GM12878 (cell line): Measurements from ENCODE around the gene HYCC1. TPM values are rescaled to one million over a fixed set of nuclear protein-coding genes. Genes with fewer than 3 reads are reported as not detected.
A peak's percentile ranks its signal among the peaks of the same experiment; 100 is the strongest.

Experiments
- CUX1 ChIP-seq: IDR thresholded peaks from 2 replicates; pipeline ENCODE4 v1.6.1; 2012; ENCODE audit warnings: improper control_type of control experiment, low read depth, low read length; ENCODE audit not compliant: insufficient replicate concordance
- DPF2 ChIP-seq: fragments of 450-650 bp; IDR thresholded peaks from 2 replicates; pipeline ENCODE4 v1.6.1; 2017; ENCODE audit warnings: mild to moderate bottlenecking
- HDGF ChIP-seq: fragments of 450-650 bp; IDR thresholded peaks from 2 replicates; pipeline ENCODE4 v1.6.1; 2016; ENCODE audit warnings: antibody characterized with exemption
- IKZF2 ChIP-seq, 2 experiments: fragments of 450-650 bp; IDR thresholded peaks; 2 replicates each; pipeline ENCODE4 v1.6.1; 2017; ENCODE audit warnings: mild to moderate bottlenecking in 2 of 2, moderate library complexity in 2 of 2
- IRF5 ChIP-seq: fragments of 450-650 bp; IDR thresholded peaks from 2 replicates; pipeline ENCODE4 v1.6.1; 2017; ENCODE audit warnings: borderline replicate concordance
- NFIC ChIP-seq: IDR thresholded peaks from 2 replicates; pipeline ENCODE4 v1.6.1; 2012; ENCODE audit warnings: low read depth, mild to moderate bottlenecking, inconsistent platforms, low read length, moderate library complexity
- NFYA ChIP-seq: IDR thresholded peaks from 2 replicates; pipeline ENCODE4 v1.6.1; 2011; ENCODE audit warnings: low read depth, mild to moderate bottlenecking, low read length, improper control_type of control experiment, borderline replicate concordance
- NKRF ChIP-seq: fragments of 450-650 bp; conservative IDR thresholded peaks from 2 replicates; pipeline ENCODE4 v1.6.1; 2017; ENCODE audit warnings: mild to moderate bottlenecking, moderate library complexity
- NRF1 ChIP-seq: conservative IDR thresholded peaks from 2 replicates; pipeline ENCODE4 v1.6.1; 2011; ENCODE audit warnings: mild to moderate bottlenecking, low read depth, low read length, improper control_type of control experiment
- POU2F2 ChIP-seq: IDR thresholded peaks from 3 replicates; pipeline ENCODE4 v1.6.1; 2011; ENCODE audit warnings: low read depth, mild to moderate bottlenecking, low read length, borderline replicate concordance
- RAD51 ChIP-seq: fragments of 450-650 bp; IDR thresholded peaks from 2 replicates; pipeline ENCODE4 v1.6.1; 2016; ENCODE audit warnings: moderate library complexity, mild to moderate bottlenecking, inconsistent platforms
- RBBP5 ChIP-seq: fragments of 200-600 bp; sonication (generic); conservative IDR thresholded peaks from 2 replicates; pipeline ENCODE4 v1.6.1; 2016
- SMC3 ChIP-seq: IDR thresholded peaks from 2 replicates; pipeline ENCODE4 v1.6.1; 2011; ENCODE audit warnings: low read length, improper control_type of control experiment, borderline replicate concordance
- SUZ12 ChIP-seq: fragments of 200-600 bp; sonication (generic); IDR thresholded peaks from one replicate; pipeline ENCODE4 v1.6.1; 2018; ENCODE audit warnings: antibody characterized with exemption, mild to moderate bottlenecking; ENCODE audit not compliant: unreplicated experiment
- ZBTB4 ChIP-seq: fragments of 450-650 bp; formaldehyde crosslinking; IDR thresholded peaks from 2 replicates; pipeline ENCODE4 v1.4.0; 2022; ENCODE audit warnings: mild to moderate bottlenecking, moderate library complexity
- polyA plus RNA-seq, 11 experiments: library from polyadenylated mRNA; depleted of rRNA in 4 of 11; unstranded in 6 of 11; stranded (reverse) in 5 of 11; fragments of >200 nt; fragmentation: Nextera tagmentation in 4 of 11; fragmentation: Illumina TruSeq in 1 of 11; extraction: Ambion mirVana in 4 of 11; extraction: Trizol in 1 of 11; gene quantifications; 1 replicate in 1 of 11; 2 replicates in 10 of 11; pipeline versions ENCODE4 v1.2.1 to v1.2.3, GENCODE V29; 2011 to 2016; ENCODE audit warnings: inconsistent platforms in 2 of 11, missing spikeins in 2 of 11, low read depth in 1 of 11
- total RNA-seq, 4 experiments: library from RNA; depleted of rRNA in 3 of 4; stranded (reverse); fragments of >200 nt in 3 of 4; fragmentation: Illumina TruSeq in 1 of 4; extraction: Trizol in 1 of 4; gene quantifications; 2 replicates each; pipeline versions ENCODE4 v1.2.1 to v1.2.3, GENCODE V29; 2013 to 2021
- TF ChIP-seq, protein P1 (sequence below): IDR thresholded peaks from 2 replicates; pipeline ENCODE4 v1.6.1; 2011; ENCODE audit warnings: low read depth, mild to moderate bottlenecking, low read length, moderate library complexity, borderline replicate concordance; ENCODE audit errors: extremely low read depth

HYCC1 gene
- total and polyA plus RNA-seq, 10 of the 15 experiments (the other 5 are each of a cell fraction or from before 2014, with no cell fraction given) = 8.5 to 62.9 (median 33.1) TPM

GRCh38 chr7:23013715-23014649 is at the start of gene HYCC1 (continued):
- TF ChIP-seq, protein P1, sequence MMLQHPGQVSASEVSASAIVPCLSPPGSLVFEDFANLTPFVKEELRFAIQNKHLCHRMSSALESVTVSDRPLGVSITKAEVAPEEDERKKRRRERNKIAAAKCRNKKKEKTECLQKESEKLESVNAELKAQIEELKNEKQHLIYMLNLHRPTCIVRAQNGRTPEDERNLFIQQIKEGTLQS = no peak
- peak; percentile 80 for TF ChIP-seq NKRF
- TF ChIP-seq DPF2 = peak; percentile 96
- TF ChIP-seq SUZ12 = no peak
- TF ChIP-seq RAD51 = no peak
- peak; percentile 57 for TF ChIP-seq CUX1
- TF ChIP-seq POU2F2 = peak; percentile 65; the same call in 1 of the 3 replicates
- TF ChIP-seq SMC3 = peak; percentile 2; the same call in 1 of the 2 replicates
- no peak for TF ChIP-seq RBBP5
- peak; percentile 94 for TF ChIP-seq HDGF
- TF ChIP-seq NFYA = peak; percentile 86
- no peak for TF ChIP-seq IRF5
- no peak for TF ChIP-seq ZBTB4 (CRISPR knock-in tag)
- no peak; the same call in 1 of the 2 replicates for TF ChIP-seq NRF1
- TF ChIP-seq IKZF2 (IDR thresholded peaks at IDR 0.05) = peak in 1 of 2 experiments; percentile 38; a peak in 2 of 4 replicates
- no peak for TF ChIP-seq NFIC
